Measurements from ENCODE around the gene SELENOI. TPM values are rescaled to one million over a fixed set of nuclear protein-coding genes. Genes with fewer than 3 reads are reported as not detected.
"Not testable (repeated sequence)": the region's sequence is repeated elsewhere in the genome, so short reads cannot be mapped to it uniquely, and the experiment has no call there.

SELENOI gene
- total RNA-seq, 8 experiments from 2014 or later, result 15.7 to 35.8 (median 24.8) TPM

DNA sequence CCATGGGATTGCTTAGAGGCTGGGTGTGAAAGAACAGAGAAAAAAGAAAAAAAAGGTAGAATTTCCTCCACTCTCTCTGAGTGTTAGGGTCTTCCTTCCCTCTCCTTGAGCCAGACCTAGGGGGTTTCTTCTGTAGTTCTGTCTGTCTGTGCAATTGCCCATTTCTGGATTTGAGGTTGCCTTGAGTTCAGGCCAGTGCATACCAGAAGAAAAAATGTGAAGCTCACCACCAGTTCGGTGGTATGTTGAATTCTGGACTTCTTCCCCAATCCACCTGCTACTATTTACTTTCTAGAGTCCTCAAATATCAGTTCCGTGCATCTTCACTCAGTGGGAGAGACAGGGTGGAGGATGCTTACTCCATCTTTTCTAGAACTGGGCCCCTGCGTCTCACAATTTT, 15.3 kb upstream of the SELENOI start:
- Histone ChIP-seq H3K4me1 (replicated peaks in 1 of 2) (peaks cover 3 to 8% of the 10 kb centered on the region in 2 donors), H3K27ac (no peak overlapping the region), H3K4me3 (no peak overlapping the region)
- in situ Hi-C loops (cut with MboI; ENCODE audit: low pct_unique_long_range_greater_than_20kb in 2 of 9, low sequenced_read_pairs in 9 of 9, unreplicated experiment in 9 of 9), result no loop called here
- 48 to 100% (median 90%) methylated on average over 1 to 3 of the region's 3 CpGs; no CpG with 5 or more reads in 1 of the 10 experiments for WGBS, 10 experiments
- no peak for ATAC-seq (replicated peaks in 6 of 8)

DNA sequence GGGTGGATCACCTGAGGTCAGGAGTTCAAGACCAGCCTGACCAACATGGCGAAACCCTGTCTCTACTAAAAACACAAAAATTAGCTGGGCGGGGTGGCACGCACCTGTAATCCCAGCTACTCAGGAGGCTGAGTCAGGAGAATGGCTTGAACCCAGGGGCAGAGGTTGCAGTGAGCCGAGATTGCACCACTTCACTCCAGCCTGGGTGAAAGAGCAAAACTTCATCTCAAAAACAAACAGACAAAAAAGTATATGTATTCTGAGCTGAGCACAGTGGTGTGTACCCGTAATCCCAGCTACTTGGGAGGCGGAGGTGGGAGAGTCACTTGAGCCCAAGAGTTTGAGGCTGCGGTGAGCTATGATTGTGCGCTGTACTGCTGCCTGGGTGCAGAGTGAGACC, 14.6 kb upstream of the SELENOI start:
- ATAC-seq (replicated peaks in 6 of 8); H3K4me1 ChIP-seq (replicated peaks in 1 of 2); H3K27ac ChIP-seq; in situ Hi-C loops (cut with MboI; ENCODE audit: low pct_unique_long_range_greater_than_20kb in 2 of 9, low sequenced_read_pairs in 9 of 9, unreplicated experiment in 9 of 9); H3K4me3 ChIP-seq: not testable (repeated sequence)
- WGBS, 10 experiments, result 64 to 98% (median 88%) methylated on average over 1 to 8 of the region's 8 CpGs; no CpG with 5 or more reads in 1 of the 10 experiments

DNA sequence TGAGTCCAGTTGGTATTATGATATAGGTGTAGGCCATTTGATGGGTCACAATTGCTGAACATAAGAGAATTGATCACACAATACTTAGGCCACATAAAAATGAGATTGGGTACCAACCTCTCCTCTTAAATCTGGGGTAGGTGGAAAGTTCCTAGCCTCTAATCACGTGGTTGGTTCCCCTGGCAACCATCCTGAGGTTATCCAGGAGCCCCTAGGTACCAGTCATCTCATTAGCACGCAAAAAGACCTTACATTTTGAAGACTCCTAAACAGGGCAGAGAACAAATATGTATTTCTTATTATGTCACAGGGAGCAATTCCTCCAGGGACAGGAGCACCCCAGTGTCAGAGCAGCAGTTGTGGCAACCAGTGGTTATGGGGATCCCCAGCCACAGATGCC, 12.7 kb upstream of the SELENOI start:
- ATAC-seq (replicated peaks in 6 of 8), result peak in 5 of 8 experiments; percentile 58 to 87 (median 79)
- WGBS, 10 experiments, result 0 to 40% methylated on average over 1 of the region's 2 CpGs; no CpG with 5 or more reads in 8 of the 10 experiments
- no peak overlapping the region for H3K4me3 ChIP-seq
- in situ Hi-C loops (cut with MboI; ENCODE audit: low pct_unique_long_range_greater_than_20kb in 2 of 9, low sequenced_read_pairs in 9 of 9, unreplicated experiment in 9 of 9), result no loop called here
- no peak overlapping the region for H3K27ac ChIP-seq
- H3K4me1 ChIP-seq (replicated peaks in 1 of 2), result peaks cover 3 to 8% of the 10 kb centered on the region in 2 donors

DNA sequence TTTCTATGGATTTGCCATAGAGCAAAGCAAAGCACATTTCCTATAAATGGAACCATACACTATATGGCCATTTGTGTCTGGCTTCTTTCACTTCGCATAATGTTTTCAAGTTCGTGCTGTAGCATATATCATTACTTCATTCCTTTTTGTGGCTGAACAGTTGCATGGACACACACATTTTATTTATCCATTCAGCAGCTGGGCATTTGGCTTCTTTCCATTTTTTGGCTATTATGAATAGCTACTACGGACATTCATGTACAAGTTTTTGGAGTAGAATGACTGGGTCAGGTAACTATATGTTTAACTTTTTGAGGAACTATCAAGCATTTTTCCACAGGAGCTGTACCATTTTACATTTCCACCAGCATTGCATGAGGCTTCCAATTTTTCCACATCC, 10.7 kb upstream of the SELENOI start:
- no peak overlapping the region for H3K27ac ChIP-seq
- 0 to 96% (median 61%) methylated on average over 2 to 3 of the region's 3 CpGs; no CpG with 5 or more reads in 2 of the 10 experiments for WGBS, 10 experiments
- H3K4me3 ChIP-seq, result no peak overlapping the region
- no peak for ATAC-seq (replicated peaks in 6 of 8)
- in situ Hi-C loops (cut with MboI; ENCODE audit: low pct_unique_long_range_greater_than_20kb in 2 of 9, low sequenced_read_pairs in 9 of 9, unreplicated experiment in 9 of 9), result no loop called here
- H3K4me1 ChIP-seq (replicated peaks in 1 of 2), result peaks cover 1 to 8% of the 10 kb centered on the region in 2 donors

DNA sequence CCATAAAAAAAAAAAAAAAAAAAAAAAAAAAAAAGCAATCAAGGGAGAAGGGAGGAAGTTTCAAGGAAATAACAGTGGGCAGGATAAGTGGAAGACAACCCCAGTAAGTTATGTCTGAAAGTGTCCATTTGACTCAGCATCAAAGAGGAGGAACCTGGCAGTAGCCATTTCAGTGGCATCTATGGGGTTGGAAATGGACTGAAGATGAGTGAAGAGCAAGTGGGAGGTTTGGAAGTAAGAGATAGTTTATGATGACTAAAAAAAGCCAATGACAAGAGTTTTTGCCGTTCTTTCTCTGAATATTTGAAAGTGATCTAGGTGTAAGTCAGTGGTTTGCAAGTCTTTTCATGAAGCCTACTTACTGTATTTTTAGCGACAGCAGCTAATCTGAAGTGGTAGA, 9.2 kb upstream of the SELENOI start:
- 18 to 100% (median 94%) methylated on average over 1 to 2 of the region's 2 CpGs; no CpG with 5 or more reads in 2 of the 10 experiments for WGBS, 10 experiments
- in situ Hi-C loops (cut with MboI; ENCODE audit: low pct_unique_long_range_greater_than_20kb in 2 of 9, low sequenced_read_pairs in 9 of 9, unreplicated experiment in 9 of 9), result no loop called here

DNA sequence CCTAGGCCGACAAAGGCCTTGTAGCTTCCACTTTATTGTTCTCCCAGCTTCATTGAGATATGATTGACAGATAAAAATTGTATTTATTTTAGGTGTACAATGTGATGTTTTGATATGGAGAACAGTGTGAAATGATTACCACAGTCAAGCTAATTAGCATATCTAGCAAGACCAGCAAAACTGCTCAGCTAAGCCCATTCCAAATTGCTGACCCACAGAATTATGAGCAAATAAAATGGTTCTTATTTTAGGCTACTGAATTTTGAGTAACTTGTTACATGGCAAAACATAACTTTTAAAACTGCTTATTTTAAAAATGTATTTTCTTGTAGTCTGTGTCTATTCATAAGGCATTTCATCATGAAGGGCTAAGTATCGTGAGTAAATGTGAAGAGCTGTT, 8.6 kb upstream of the SELENOI start:
- WGBS, 10 experiments, result 86 to 100% (median 100%) methylated on average over 1 to 2 of the region's 2 CpGs; no CpG with 5 or more reads in 2 of the 10 experiments
- no peak for ATAC-seq (replicated peaks in 6 of 8)

More for the DNA sequence above, 9.2 kb upstream of the SELENOI start:
- no peak overlapping the region for H3K4me3 ChIP-seq
- peaks cover 0 to 8% of the 10 kb centered on the region in 2 donors for H3K4me1 ChIP-seq (replicated peaks in 1 of 2)
- no peak for ATAC-seq (replicated peaks in 6 of 8)
- no peak overlapping the region for H3K27ac ChIP-seq

DNA sequence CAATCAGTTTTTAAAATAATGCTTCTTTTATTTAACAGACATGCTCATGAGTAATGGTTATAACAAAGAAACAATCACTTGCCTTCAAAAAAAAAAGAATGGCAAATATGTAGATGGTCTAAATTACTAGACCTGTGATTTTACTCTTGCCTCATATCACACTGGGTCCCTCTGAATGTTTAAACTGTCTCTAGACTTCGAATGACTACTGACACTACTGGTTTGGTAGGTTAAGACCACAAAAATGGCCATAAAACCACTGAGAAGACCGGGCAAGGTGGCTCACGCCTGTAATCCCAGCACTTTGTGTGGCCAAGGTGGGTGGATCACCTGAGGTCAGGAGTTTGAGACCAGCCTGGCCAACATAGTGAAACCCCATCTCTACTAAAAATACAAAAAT, 5.1 kb upstream of the SELENOI start:
- ATAC-seq (replicated peaks in 6 of 8), result no peak

More for the DNA sequence above, 8.6 kb upstream of the SELENOI start:
- in situ Hi-C loops (cut with MboI; ENCODE audit: low pct_unique_long_range_greater_than_20kb in 2 of 9, low sequenced_read_pairs in 9 of 9, unreplicated experiment in 9 of 9), result no loop called here
- peaks cover 0 to 8% of the 10 kb centered on the region in 2 donors for H3K4me1 ChIP-seq (replicated peaks in 1 of 2)
- H3K27ac ChIP-seq, result no peak overlapping the region
- no peak overlapping the region for H3K4me3 ChIP-seq

DNA sequence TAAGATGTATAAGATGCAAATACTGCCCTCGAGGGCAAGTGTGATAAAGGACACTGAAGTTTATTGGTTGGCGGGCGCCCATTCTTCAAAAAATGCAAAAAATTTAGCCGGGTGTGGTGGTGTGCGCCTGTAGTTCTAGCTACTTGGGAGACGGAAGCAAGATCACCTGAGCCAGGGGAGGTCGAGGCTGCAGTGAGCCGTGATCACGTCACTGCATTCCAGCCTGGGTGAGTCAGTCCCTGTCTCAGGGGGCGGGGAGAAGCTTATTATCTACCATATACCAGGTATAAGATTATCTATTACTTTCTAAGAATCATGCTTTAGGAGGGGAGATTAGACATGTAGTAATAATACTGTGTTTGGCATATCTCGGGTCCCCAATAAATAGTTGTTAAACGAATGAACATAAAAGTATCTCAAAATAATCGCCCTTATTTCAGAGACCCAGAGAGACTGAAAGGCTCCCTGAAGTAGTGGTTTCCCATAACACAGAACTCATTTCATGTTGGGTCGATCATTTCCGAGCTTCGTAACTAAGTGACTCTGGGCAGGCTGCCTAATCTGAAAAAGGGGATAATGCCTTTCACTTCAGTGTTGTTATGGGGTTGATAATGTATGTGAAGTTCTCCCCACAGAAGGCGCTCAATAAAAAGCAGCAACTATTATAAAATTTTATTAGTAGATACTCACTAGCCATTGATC, 1.2 kb upstream of the SELENOI start:
- ATAC-seq (replicated peaks in 6 of 8), result peak in 1 of 8 experiments; percentile 1
- Histone ChIP-seq H3K4me1 (replicated peaks in 1 of 2) (peaks cover 15 to 20% of the 10 kb centered on the region in 2 donors), H3K4me3 (peak overlapping the region; percentile 57 to 71 (median 63)), H3K27ac (peak overlapping the region; percentile 82 to 88)
- in situ Hi-C loops (cut with MboI; ENCODE audit: low pct_unique_long_range_greater_than_20kb in 2 of 9, low sequenced_read_pairs in 9 of 9, unreplicated experiment in 9 of 9), result no loop called here
- WGBS, 10 experiments, result 0 to 45% (median 34%) methylated on average over 2 to 16 of the region's 17 CpGs

More for the DNA sequence above, 5.1 kb upstream of the SELENOI start:
- H3K27ac ChIP-seq, result no peak overlapping the region
- in situ Hi-C loops (cut with MboI; ENCODE audit: low pct_unique_long_range_greater_than_20kb in 2 of 9, low sequenced_read_pairs in 9 of 9, unreplicated experiment in 9 of 9), result no loop called here
- WGBS, 10 experiments, result 56 to 90% (median 88%) methylated on average over 1 to 3 of the region's 3 CpGs; no CpG with 5 or more reads in 3 of the 10 experiments
- H3K4me3 ChIP-seq, result no peak overlapping the region
- H3K4me1 ChIP-seq (replicated peaks in 1 of 2), result peaks cover 7% of the 10 kb centered on the region in 2 donors

DNA sequence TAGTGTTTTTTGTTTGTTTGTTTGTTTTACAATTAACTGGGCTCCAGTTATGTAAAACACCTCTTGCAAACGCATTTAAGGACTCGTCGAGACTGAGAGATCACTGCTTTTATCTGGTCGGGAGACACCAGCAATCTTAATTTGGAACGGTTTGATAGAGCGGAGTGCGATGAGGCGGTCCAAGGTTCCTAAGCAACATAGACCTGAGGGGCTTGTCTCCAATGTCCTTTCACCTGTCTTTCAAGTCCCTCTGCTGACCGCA, 729 bp upstream of the SELENOI start:
- peak overlapping the region; percentile 82 to 88 for H3K27ac ChIP-seq
- peak overlapping the region; percentile 57 to 71 (median 63) for H3K4me3 ChIP-seq
- in situ Hi-C loops (cut with MboI; ENCODE audit: low pct_unique_long_range_greater_than_20kb in 2 of 9, low sequenced_read_pairs in 9 of 9, unreplicated experiment in 9 of 9), result no loop called here
- peaks cover 15 to 20% of the 10 kb centered on the region in 2 donors for H3K4me1 ChIP-seq (replicated peaks in 1 of 2)
- 0 to 3% (median 0%) methylated on average over 4 to 9 of the region's 9 CpGs; no CpG with 5 or more reads in 1 of the 10 experiments for WGBS, 10 experiments
- no peak for ATAC-seq (replicated peaks in 6 of 8)

DNA sequence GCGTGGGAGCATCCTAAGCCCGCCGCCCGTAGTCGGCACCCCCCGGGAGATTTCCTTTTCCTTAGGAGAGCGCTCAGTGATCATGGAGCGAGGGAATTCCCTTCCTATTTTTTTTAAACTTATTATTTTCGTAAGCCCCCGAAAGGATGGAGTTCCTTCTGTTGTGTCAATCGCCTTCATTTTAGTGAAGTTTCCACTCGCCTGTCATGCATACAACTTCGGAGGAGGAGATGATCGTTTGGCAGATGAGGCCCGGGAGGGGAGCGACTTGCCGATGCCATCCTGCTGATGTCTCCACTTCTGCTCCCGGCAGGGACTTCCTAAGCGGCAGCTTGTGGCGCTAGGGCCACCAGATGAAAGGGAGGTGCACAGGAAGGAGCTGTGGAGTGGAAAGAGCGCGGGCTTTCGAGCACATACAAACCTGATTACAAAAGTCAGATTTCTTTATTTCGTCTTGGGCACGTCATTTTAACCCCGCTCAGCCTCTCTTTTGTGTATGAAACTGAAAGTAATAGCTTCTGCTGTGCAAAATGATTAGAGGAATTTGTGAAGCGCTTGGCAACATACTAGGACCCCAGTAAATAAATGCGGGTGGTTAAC, 611 bp downstream of the SELENOI start, which contains the start of gene ADGRF3:
ADGRF3 (minus strand) TSS at position 336 of the 600 bp plus-strand sequence. CDS start 555 bp downstream, outside the sequence.
- WGBS, 10 experiments, result 0 to 4% (median 0%) methylated on average over 1 to 12 of the region's 28 CpGs; no CpG with 5 or more reads in 1 of the 10 experiments
- peaks cover 15 to 20% of the 10 kb centered on the region in 2 donors for H3K4me1 ChIP-seq (replicated peaks in 1 of 2)
- H3K27ac ChIP-seq, result peak within 1 kb of the TSS; percentile 82 to 88
- peak within 1 kb of the TSS; percentile 60 to 71 (median 64) for H3K4me3 ChIP-seq
- ATAC-seq (replicated peaks in 6 of 8), result peak; percentile 0 to 24 (median 12)
- in situ Hi-C loops (cut with MboI; ENCODE audit: low pct_unique_long_range_greater_than_20kb in 2 of 9, low sequenced_read_pairs in 9 of 9, unreplicated experiment in 9 of 9), result no loop called here

DNA sequence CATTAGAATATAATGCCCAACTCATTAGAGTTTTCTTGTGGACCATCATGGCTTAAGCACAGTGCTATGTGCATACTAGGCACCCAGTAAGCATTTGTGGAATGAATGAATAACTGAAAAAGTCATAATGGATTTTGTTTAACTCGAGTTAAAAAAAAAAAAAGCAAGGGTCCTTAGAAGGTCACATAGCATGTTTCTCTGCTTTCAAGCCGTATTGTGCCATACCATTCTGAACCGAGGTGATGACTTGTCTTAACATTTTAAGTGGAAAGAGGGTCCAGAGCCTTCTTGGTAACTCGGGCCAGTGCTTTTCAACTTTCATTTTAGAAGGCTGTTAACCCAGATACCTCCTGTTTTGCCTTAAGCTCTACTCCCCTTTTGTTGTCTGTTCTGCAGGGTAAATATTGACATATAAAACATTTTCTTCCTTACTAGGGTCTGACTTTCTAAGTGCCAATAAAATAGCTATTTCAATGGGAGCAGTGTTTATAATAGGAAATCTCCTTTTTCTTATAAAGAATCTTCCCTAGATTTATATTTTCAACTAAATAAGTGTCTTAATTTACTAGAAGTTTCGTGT, 1.4 kb downstream of the SELENOI start:
- in situ Hi-C loops (cut with MboI; ENCODE audit: low pct_unique_long_range_greater_than_20kb in 2 of 9, low sequenced_read_pairs in 9 of 9, unreplicated experiment in 9 of 9), result no loop called here
- WGBS, 10 experiments, result 10 to 64% (median 19%) methylated on average over 1 to 5 of the region's 5 CpGs; no CpG with 5 or more reads in 1 of the 10 experiments
- H3K4me3 ChIP-seq, result peak overlapping the region; percentile 54 to 71 (median 64)
- peaks cover 15 to 20% of the 10 kb centered on the region in 2 donors for H3K4me1 ChIP-seq (replicated peaks in 1 of 2)
- peak overlapping the region in 1 of 2 donors; percentile 66 for H3K27ac ChIP-seq
- ATAC-seq (replicated peaks in 6 of 8), result no peak

DNA sequence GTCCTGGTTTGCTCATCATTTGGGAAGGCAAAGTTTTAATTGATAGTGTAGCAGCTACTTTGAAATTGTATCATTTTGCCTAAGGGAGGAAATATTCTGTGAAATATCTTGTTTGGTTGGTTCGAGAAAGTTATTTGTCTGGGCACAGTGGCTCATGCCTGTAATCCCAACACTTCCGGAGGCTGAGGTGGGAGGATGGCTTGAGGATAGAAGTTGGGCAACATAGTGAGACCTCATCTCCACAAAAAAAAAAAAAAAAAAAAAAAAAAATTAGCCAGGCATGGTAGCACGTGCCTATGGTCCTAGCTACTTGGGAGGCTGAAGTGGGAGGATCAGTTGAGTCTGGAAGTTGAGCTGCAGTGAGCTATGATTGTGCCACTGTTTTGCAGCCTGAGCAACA, 3.7 kb downstream of the SELENOI start:
- ATAC-seq (replicated peaks in 6 of 8), result no peak
- H3K27ac ChIP-seq, result no peak overlapping the region
- in situ Hi-C loops (cut with MboI; ENCODE audit: low pct_unique_long_range_greater_than_20kb in 2 of 9, low sequenced_read_pairs in 9 of 9, unreplicated experiment in 9 of 9), result no loop called here
- H3K4me3 ChIP-seq, result no peak overlapping the region
- H3K4me1 ChIP-seq (replicated peaks in 1 of 2), result peaks cover 8 to 13% of the 10 kb centered on the region in 2 donors
- WGBS, 10 experiments, result 65 to 100% (median 87%) methylated on average over 1 to 3 of the region's 3 CpGs; no CpG with 5 or more reads in 2 of the 10 experiments

All from motor neuron (in vitro differentiated cells).